ENCODE results near the gene CCDC33.

DNA sequence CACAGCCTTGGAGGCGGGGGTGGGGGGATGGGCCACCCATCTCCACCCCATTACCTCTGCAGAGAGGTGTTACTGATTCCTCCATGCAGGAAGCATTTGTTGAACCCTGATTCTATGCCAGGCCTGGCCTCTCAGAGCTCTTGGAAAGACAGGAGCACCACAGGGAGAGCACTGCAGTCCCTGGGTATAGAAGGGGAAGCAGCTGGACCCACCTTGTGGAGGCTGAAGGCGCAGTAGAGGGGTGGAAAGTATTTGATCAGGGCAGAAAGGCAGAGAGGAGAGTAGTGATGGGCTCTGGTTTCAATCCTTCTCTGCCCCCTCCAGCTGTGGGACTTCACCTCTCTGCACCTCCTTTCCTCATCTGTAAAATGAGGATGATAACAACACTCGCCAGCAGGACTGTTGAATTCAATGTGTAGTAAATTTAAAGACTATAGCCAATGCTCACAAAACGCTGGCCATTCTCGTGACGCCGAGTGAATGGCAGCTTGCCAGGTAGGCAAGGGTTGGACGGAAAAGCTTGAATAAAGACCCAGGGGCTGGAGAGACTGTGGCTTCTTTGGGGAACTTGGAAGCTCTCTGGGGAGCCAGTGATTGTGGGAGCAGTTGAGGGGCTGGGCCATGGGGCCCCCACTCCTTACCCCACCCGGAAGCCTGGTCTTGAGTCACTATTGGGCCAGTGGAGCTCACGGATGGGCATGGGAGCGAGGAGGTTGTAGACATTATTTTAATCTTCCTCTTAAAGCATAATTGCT lies 8.0 kb upstream of the CCDC33 start:
- no peak for TF ChIP-seq PPARA (CRISPR knock-in tag; IDR thresholded peaks at IDR 0.05; ENCODE audit: borderline replicate concordance)
- TF ChIP-seq, protein P1, sequence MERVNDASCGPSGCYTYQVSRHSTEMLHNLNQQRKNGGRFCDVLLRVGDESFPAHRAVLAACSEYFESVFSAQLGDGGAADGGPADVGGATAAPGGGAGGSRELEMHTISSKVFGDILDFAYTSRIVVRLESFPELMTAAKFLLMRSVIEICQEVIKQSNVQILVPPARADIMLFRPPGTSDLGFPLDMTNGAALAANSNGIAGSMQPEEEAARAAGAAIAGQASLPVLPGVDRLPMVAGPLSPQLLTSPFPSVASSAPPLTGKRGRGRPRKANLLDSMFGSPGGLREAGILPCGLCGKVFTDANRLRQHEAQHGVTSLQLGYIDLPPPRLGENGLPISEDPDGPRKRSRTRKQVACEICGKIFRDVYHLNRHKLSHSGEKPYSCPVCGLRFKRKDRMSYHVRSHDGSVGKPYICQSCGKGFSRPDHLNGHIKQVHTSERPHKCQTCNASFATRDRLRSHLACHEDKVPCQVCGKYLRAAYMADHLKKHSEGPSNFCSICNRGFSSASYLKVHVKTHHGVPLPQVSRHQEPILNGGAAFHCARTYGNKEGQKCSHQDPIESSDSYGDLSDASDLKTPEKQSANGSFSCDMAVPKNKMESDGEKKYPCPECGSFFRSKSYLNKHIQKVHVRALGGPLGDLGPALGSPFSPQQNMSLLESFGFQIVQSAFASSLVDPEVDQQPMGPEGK (CRISPR knock-in tag; IDR thresholded peaks at IDR 0.05; ENCODE audit: borderline replicate concordance), result no peak
- TF ChIP-seq ZC3H10 (CRISPR knock-in tag; IDR thresholded peaks at IDR 0.05), result no peak
- TF ChIP-seq ZNF8 (CRISPR knock-in tag; IDR thresholded peaks at IDR 0.05), result no peak
- no peak for TF ChIP-seq ESRRG (CRISPR knock-in tag; IDR thresholded peaks at IDR 0.05)
- TF ChIP-seq, protein P2, sequence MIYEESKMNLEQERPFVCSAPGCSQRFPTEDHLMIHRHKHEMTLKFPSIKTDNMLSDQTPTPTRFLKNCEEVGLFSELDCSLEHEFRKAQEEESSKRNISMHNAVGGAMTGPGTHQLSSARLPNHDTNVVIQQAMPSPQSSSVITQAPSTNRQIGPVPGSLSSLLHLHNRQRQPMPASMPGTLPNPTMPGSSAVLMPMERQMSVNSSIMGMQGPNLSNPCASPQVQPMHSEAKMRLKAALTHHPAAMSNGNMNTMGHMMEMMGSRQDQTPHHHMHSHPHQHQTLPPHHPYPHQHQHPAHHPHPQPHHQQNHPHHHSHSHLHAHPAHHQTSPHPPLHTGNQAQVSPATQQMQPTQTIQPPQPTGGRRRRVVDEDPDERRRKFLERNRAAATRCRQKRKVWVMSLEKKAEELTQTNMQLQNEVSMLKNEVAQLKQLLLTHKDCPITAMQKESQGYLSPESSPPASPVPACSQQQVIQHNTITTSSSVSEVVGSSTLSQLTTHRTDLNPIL (CRISPR knock-in tag; IDR thresholded peaks at IDR 0.05; ENCODE audit: low read depth), result no peak
- no peak for TF ChIP-seq OSR1 (CRISPR knock-in tag; IDR thresholded peaks at IDR 0.05)
- no peak for TF ChIP-seq ZFP30 (CRISPR knock-in tag; IDR thresholded peaks at IDR 0.05)
- TF ChIP-seq ZFP3 (CRISPR knock-in tag; IDR thresholded peaks at IDR 0.05), result no peak
- no peak for TF ChIP-seq TOX (CRISPR knock-in tag; IDR thresholded peaks at IDR 0.05; ENCODE audit: borderline replicate concordance)

Data from SK-N-SH treated with all-trans-retinoic acid at 6 μM for 48 hours (cell line).